HUES64 (cell line): Measurements from ENCODE around the gene MYH15.

Source experiments
- H3K27ac ChIP-seq: 2 replicates; pipeline ENCODE4 v1.7.0; 2013; ENCODE audit warnings: low read depth, low read length, inconsistent platforms
- H3K27me3 ChIP-seq: 2 replicates; pipeline ENCODE4 v1.6.1; 2013; ENCODE audit warnings: mild to moderate bottlenecking, low read length; ENCODE audit not compliant: insufficient read depth
- H3K36me3 ChIP-seq: 2 replicates; pipeline ENCODE4 v1.6.1; 2013; ENCODE audit warnings: mild to moderate bottlenecking, low read length; ENCODE audit not compliant: insufficient read depth
- H3K4me1 ChIP-seq: 2 replicates; pipeline ENCODE4 v1.6.1; 2013; ENCODE audit warnings: mild to moderate bottlenecking, low read length, moderate library complexity; ENCODE audit not compliant: insufficient read depth
- H3K4me3 ChIP-seq: 2 replicates; pipeline ENCODE4 v1.5.1; 2013; ENCODE audit warnings: mild to moderate bottlenecking, low read length, moderate library complexity
- H3K9ac ChIP-seq: 2 replicates; pipeline ENCODE4 v1.6.1; 2013; ENCODE audit warnings: mild to moderate bottlenecking, low read depth, low read length
- H3K9me3 ChIP-seq: 2 replicates; pipeline ENCODE4 v1.6.1; 2013; ENCODE audit warnings: low read depth, low read length; ENCODE audit not compliant: insufficient read depth
- WGBS: fragments of 150-250, 120-280 bp; methylation state at CpG from one replicate; pipeline ENCODE4 v1.1.7; 2013; ENCODE audit warnings: missing lambda C conversion rate; 5-methylcytosine and 5-hydroxymethylcytosine counted together

Gene MYH15

GRCh38 chr3:108528459-108529252, 18.3 kb upstream of the MYH15 start:
- H3K9me3 ChIP-seq, result no peaks in the 10 kb centered on the region
- H3K27ac ChIP-seq, result no peak overlapping the region
- 100% methylated on average over 2 of the region's 3 CpGs for WGBS
- H3K9ac ChIP-seq, result no peak overlapping the region
- no peaks in the 10 kb centered on the region; the same call in 1 of the 2 replicates for H3K4me1 ChIP-seq
- H3K36me3 ChIP-seq, result no peaks in the 10 kb centered on the region
- H3K27me3 ChIP-seq, result no peaks in the 10 kb centered on the region
- no peak overlapping the region for H3K4me3 ChIP-seq

- H3K9me3 ChIP-seq, result no peaks in the 10 kb centered on the region
- H3K27me3 ChIP-seq, result no peaks in the 10 kb centered on the region
- H3K4me1 ChIP-seq, result no peaks in the 10 kb centered on the region; the same call in 1 of the 2 replicates
- H3K4me3 ChIP-seq, result no peak overlapping the region
- no peak overlapping the region for H3K9ac ChIP-seq
- H3K27ac ChIP-seq, result no peak overlapping the region
- no CpG with 5 or more reads among the region's 2 CpGs for WGBS
- no peaks in the 10 kb centered on the region for H3K36me3 ChIP-seq
Measured at GRCh38 chr3:108527817-108528216, 17.4 kb upstream of the MYH15 start.

- no peaks in the 10 kb centered on the region; the same call in 1 of the 2 replicates for H3K4me1 ChIP-seq
- no peak overlapping the region for H3K27ac ChIP-seq
- H3K4me3 ChIP-seq, result no peak overlapping the region
- H3K9me3 ChIP-seq, result no peaks in the 10 kb centered on the region
- no peak overlapping the region for H3K9ac ChIP-seq
- no peaks in the 10 kb centered on the region for H3K27me3 ChIP-seq
- no peaks in the 10 kb centered on the region for H3K36me3 ChIP-seq
Measured at GRCh38 chr3:108527109-108527508, 16.7 kb upstream of the MYH15 start.

- no peaks in the 10 kb centered on the region for H3K27me3 ChIP-seq
- no peaks in the 10 kb centered on the region for H3K9me3 ChIP-seq
- 92% methylated on average over 2 of the region's 2 CpGs for WGBS
- H3K4me1 ChIP-seq, result no peaks in the 10 kb centered on the region; the same call in 1 of the 2 replicates
- H3K4me3 ChIP-seq, result no peak overlapping the region
- H3K27ac ChIP-seq, result no peak overlapping the region
- H3K36me3 ChIP-seq, result no peaks in the 10 kb centered on the region
- no peak overlapping the region for H3K9ac ChIP-seq
Measured at GRCh38 chr3:108525971-108526370, 15.6 kb upstream of the MYH15 start.

GRCh38 chr3:108525256-108525655, 14.9 kb upstream of the MYH15 start:
- Histone ChIP-seq H3K9ac (no peak overlapping the region), H3K4me1 (no peaks in the 10 kb centered on the region; the same call in 1 of the 2 replicates), H3K27me3 (no peaks in the 10 kb centered on the region), H3K4me3 (no peak overlapping the region), H3K36me3 (no peaks in the 10 kb centered on the region), H3K9me3 (no peaks in the 10 kb centered on the region), H3K27ac (no peak overlapping the region)
- 100% methylated on average over 1 of the region's 2 CpGs for WGBS

- Histone ChIP-seq H3K4me3 (no peak overlapping the region), H3K4me1 (no peaks in the 10 kb centered on the region; the same call in 1 of the 2 replicates), H3K9me3 (no peaks in the 10 kb centered on the region), H3K9ac (no peak overlapping the region), H3K27me3 (no peaks in the 10 kb centered on the region), H3K36me3 (no peaks in the 10 kb centered on the region), H3K27ac (no peak overlapping the region)
- 88% methylated on average over 2 of the region's 2 CpGs for WGBS
Measured at GRCh38 chr3:108524537-108524936, 14.1 kb upstream of the MYH15 start.

GRCh38 chr3:108518895-108519294, 8.5 kb upstream of the MYH15 start:
- H3K4me3 ChIP-seq, result no peak overlapping the region
- no peaks in the 10 kb centered on the region for H3K36me3 ChIP-seq
- no peak overlapping the region for H3K9ac ChIP-seq
- no peaks in the 10 kb centered on the region for H3K9me3 ChIP-seq
- 88% methylated on average over 1 of the region's 1 CpG for WGBS
- H3K27ac ChIP-seq, result no peak overlapping the region
- no peaks in the 10 kb centered on the region for H3K4me1 ChIP-seq
- H3K27me3 ChIP-seq, result no peaks in the 10 kb centered on the region

- Histone ChIP-seq H3K9me3 (no peaks in the 10 kb centered on the region), H3K9ac (no peak overlapping the region), H3K4me3 (no peak overlapping the region), H3K27ac (no peak overlapping the region), H3K4me1 (no peaks in the 10 kb centered on the region), H3K36me3 (no peaks in the 10 kb centered on the region), H3K27me3 (no peaks in the 10 kb centered on the region)
- WGBS, result 77% methylated on average over 2 of the region's 2 CpGs
Measured at GRCh38 chr3:108516881-108517280, 6.5 kb upstream of the MYH15 start.

- H3K36me3 ChIP-seq, result no peaks in the 10 kb centered on the region
- WGBS, result 95% methylated on average over 3 of the region's 3 CpGs
- H3K27me3 ChIP-seq, result no peaks in the 10 kb centered on the region
- no peaks in the 10 kb centered on the region for H3K9me3 ChIP-seq
- H3K9ac ChIP-seq, result no peak overlapping the region
- no peaks in the 10 kb centered on the region; the same call in 1 of the 2 replicates for H3K4me1 ChIP-seq
- H3K4me3 ChIP-seq, result no peak overlapping the region
- H3K27ac ChIP-seq, result no peak overlapping the region
Measured at GRCh38 chr3:108513961-108514360, 3.6 kb upstream of the MYH15 start.

GRCh38 chr3:108512671-108513070, 2.3 kb upstream of the MYH15 start:
- WGBS, result 89% methylated on average over 2 of the region's 2 CpGs
- Histone ChIP-seq H3K4me3 (no peak overlapping the region), H3K9me3 (no peaks in the 10 kb centered on the region), H3K4me1 (no peaks in the 10 kb centered on the region; the same call in none of the 2 replicates), H3K9ac (no peak overlapping the region), H3K36me3 (no peaks in the 10 kb centered on the region), H3K27me3 (no peaks in the 10 kb centered on the region), H3K27ac (no peak overlapping the region)

- Histone ChIP-seq H3K27me3 (no peaks in the 10 kb centered on the region), H3K4me1 (no peaks in the 10 kb centered on the region; the same call in none of the 2 replicates), H3K36me3 (no peaks in the 10 kb centered on the region), H3K27ac (no peak overlapping the region), H3K9ac (no peak overlapping the region), H3K4me3 (no peak overlapping the region), H3K9me3 (no peaks in the 10 kb centered on the region)
Measured at GRCh38 chr3:108511490-108511889, 1.1 kb upstream of the MYH15 start.
